T-helper 2 cell treated with Interferon-gamma antibody and Interleukin-4, amounts not matched to agents 100 ng/mL and 5 ng/mL, for 36 hours (primary cell): ENCODE results near the gene TRIM17. TPM values are rescaled to one million over a fixed set of nuclear protein-coding genes. Genes with fewer than 3 reads are reported as not detected.
"Not testable (repeated sequence)": the region's sequence is repeated elsewhere in the genome, so short reads cannot be mapped to it uniquely, and the experiment has no call there.

Experiments used
- intact Hi-C: fragments of 100-400 bp; cut with micrococcal nuclease; formaldehyde crosslinking; loops from one replicate; pipeline ENCODE4 v1.15.1; 2023
- total RNA-seq: library from RNA; stranded (reverse); gene quantifications from 2 replicates; pipeline ENCODE4 v1.2.3, GENCODE V29; 2022

The TRIM17 gene
- total RNA-seq, 1 donor from 2014 or later = 2.5 TPM

DNA sequence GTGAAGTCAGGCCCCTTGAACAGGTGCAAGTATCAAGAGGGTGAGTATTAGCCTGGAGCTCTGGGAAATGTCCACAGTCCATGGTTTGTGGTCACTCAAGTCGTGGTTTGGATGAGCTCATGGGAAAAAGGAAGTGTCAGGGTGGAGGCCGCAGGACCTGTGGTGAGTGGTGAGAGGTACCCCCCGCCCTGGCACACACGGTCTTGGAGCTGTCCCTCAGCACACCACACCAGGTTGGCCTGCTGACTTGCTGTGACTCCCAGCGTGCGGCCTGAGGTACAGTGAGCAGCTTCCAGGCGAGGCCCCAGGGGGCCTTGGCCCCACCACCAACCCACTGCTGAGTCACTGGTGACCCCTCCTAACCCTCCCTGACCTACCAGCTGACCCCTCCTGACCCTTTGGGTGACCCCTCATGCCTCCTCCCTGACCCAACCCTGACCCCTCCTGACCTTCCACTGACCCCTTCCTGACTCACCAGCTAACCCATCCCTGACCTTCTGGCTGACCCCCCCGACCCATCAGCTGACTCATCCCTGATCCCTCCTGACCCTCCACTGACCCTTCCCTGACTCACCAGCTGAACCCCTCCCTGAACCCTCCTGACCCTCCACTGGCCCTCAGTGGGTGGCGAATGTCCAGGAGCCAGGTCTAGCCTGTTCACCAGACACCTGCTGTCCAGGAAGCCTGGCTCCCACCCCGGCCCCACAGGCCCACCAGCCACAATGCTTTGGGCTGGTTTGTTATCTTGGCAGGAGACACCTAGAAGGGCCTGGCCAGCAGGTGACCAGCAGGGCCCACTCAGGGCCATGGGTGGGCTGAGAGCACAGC lies 35.7 kb upstream of the TRIM17 start:
- intact Hi-C loops = no loop called here

DNA sequence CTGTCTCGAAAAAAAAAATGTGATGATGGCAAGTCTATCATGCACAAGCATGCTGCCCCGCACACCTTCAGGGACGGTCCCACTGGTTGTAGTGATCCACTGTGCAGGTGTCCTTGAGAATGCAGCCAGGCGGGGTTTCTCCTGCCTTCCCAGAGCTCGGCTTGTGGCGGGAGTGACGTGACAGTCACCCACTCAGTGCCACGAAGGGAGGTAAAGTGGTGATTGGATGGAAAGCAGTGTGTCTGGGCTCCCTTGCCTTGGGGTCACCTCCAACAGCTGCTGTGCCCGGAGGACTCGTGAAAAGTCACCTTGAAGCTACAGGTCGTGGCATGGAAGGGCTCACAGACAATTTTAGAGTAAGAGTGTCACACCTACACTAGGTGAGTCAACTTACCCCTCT lies 33.5 kb upstream of the TRIM17 start:
- intact Hi-C loops = no loop called here

DNA sequence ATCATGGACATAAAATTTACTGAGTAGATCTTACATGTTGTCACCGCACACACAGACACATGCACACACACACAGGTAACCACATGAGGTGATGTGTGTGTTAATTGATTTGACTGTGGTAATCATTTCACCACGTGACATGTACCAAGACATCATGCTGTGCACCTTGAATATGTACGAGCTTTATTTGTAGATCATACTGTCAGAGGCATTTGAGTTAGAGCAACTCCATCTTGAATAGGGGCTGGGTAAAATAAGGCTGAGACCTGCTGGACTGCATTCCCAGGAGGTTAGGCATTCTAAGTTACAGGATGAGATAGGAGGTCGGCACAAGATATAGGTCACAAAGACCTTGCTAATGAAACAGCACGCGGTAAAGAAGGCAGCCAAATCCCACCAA lies 31.7 kb upstream of the TRIM17 start:
- intact Hi-C loops = no loop called here

DNA sequence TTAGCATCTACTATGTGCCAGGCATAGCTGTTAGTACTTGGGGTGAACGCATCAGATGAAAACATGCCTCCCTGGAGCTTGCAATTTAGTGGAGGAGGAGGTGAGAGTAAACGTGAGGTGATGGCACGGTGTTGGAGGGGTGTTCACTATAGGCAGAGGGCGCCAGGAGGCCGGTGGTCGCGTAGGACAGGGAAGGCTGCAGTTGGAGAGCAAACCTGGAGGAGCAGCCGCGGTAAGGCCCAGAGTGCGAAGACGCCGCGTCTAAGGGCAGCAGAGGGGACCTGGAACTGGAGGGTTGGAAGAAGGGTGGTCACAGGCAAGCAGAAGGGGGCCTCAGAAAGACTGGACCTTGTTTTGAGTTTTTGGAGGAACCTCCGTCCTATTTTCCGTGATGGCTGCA lies 30.2 kb upstream of the TRIM17 start:
- intact Hi-C loops = no loop called here

GRCh38 chr1:228445843-228446650 lies 29.4 kb upstream of the TRIM17 start:
- intact Hi-C loops = no loop called here

DNA sequence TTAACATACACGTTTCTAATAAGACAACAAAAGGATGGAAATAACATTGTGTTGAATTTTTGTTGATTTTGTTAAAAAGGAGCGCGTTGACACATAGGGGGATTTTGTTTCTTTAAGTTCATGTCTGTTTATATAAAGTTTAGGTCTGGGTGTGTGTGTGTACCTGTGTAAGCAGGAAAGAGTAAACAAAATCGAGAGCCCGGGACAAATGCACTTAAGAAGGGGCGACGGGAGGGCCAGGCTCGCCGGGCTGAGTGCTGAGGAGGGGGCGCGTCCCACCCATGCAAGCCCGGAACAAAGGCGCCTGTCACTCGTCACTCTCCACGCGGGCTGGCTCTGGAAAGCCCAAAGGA lies 28.8 kb upstream of the TRIM17 start:
- intact Hi-C loops = no loop called here

DNA sequence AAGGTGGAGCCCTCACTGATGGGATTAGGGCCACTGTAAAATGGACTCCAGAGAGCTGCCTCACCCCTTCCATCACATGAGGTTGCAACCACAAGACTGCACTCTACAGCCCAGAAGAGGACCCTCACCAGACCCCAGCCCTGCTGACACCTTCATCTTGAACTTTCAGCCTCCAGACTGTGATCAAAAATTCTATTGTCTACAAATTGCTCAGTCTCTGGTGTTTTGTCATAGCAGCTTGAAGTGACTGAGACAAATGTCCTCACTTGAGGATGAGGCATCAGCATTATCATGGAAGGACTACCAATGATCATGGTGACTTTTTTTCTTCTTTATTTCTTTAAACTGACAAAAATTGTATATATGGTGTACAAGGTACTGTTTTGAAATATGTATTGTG lies 26.7 kb upstream of the TRIM17 start:
- intact Hi-C loops = no loop called here

- intact Hi-C loops = no loop called here
Observed at GRCh38 chr1:228440761-228441500, 24.3 kb upstream of the TRIM17 start.

DNA sequence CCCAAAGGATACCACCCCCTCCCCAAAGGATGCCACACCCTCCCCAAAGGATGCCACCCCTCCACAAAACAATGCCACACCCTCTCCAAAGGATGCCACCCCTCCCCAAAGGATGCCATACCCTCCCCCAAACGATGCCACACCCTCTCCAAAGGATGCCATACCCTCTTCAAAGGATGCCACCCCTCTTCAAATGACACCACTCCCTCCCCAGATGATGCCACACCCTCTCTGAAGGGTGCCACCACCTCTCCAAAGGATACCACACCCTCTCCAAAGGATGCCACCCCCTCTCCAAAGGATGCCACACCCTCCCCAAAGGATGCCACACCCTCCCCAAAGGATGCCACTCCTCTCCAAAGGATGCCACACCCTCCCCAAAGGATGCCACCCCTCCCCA lies 21.6 kb upstream of the TRIM17 start:
- intact Hi-C loops = no loop called here

GRCh38 chr1:228437424-228437962 lies 20.8 kb upstream of the TRIM17 start:
- intact Hi-C loops = no loop called here

GRCh38 chr1:228434689-228435088 lies 18.0 kb upstream of the TRIM17 start:
- intact Hi-C loops = no loop called here

- intact Hi-C loops = not testable (repeated sequence)
Observed at GRCh38 chr1:228433337-228434053, 16.8 kb upstream of the TRIM17 start.

GRCh38 chr1:228430243-228430642 lies 13.6 kb upstream of the TRIM17 start:
- intact Hi-C loops = no loop called here

DNA sequence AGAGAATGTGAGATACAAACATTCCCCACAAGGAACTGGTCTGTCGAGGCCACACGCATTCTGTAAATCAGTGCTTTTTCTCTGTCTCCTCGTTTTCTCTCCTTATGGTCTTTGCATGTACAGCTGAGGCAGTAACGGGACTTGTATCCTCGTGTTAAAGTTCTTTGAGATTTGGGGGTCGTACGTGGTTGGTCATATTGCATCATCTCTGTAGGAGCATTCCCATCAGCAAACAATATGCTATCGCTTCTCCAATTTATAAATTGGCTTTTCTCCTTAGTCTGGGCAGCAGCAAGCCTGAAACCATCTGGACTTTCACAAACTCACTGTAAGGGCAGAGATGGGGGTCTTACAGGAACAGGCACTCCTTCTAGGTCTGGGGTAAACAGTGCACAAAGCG lies 13.0 kb upstream of the TRIM17 start:
- intact Hi-C loops = no loop called here

DNA sequence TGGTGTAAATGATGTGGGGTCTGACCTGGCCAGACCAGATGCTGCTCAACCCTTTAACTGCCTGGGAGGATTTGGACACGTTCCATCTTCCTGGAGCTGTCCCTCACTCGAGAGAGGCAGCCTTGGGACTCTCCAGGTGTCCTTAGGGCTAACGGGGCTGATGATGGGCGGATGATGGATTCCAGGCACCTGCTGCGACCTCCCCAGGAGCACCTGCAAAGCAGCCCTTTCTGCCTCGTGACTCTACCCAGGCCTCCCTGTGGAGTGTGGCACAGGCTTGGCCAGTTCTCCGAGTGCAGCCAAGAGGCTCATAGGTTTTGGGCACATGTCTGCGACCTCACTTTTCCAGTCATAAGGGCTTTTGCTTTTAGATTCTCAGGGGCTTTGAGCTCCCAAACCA lies 12.3 kb upstream of the TRIM17 start:
- intact Hi-C loops = no loop called here

DNA sequence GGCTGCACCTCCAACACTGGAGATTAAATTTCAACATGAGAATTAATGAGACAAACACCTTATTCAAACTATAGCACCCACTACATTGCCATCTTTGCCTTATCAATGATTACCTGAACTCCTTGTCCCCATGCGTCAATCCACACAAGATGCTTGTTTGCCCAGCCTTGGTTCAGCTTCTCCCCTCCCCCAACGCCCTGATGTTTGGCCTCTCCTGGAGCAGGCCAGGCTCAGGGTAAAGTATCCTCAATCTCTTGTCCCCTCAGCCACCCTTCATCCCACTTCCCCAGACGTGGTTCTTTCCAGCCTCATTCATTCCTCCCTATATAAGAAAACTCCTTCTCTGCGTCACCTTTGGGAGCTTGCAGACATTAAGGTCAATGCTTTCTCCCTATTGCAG lies 11.8 kb upstream of the TRIM17 start:
- intact Hi-C loops = no loop called here

GRCh38 chr1:228426518-228427175 lies 10.0 kb upstream of the TRIM17 start:
- intact Hi-C loops = no loop called here

- intact Hi-C loops = no loop called here
Observed at GRCh38 chr1:228424685-228425660, 8.3 kb upstream of the TRIM17 start.

GRCh38 chr1:228423404-228424053 lies 6.9 kb upstream of the TRIM17 start:
- intact Hi-C loops = no loop called here
